ENCODE results near the gene LRRC28.
A peak's percentile ranks its signal among the peaks of the same experiment; 100 is the strongest.

LRRC28 gene

GRCh38 chr15:99257107-99257750, 5.9 kb downstream of the LRRC28 start:
- no peak for DNase-seq (ENCODE audit: low read depth)
- H3K4me3 ChIP-seq (ENCODE audit: low read length), result no peak overlapping the region
- TF ChIP-seq CTCF (IDR thresholded peaks at IDR 0.05; ENCODE audit: insufficient read depth, low read depth, low read length, missing control alignments), result no peak

- TF ChIP-seq CTCF (IDR thresholded peaks at IDR 0.05; ENCODE audit: insufficient read depth, low read depth, low read length, missing control alignments), result no peak
- peak; percentile 86 for DNase-seq (ENCODE audit: low read depth)
Measured at GRCh38 chr15:99264125-99264524, 12.8 kb downstream of the LRRC28 start.

GRCh38 chr15:99265541-99266070, 14.3 kb downstream of the LRRC28 start:
- no peak for DNase-seq (ENCODE audit: low read depth)
- no peak overlapping the region for H3K4me3 ChIP-seq (ENCODE audit: low read length)
- no peak for TF ChIP-seq CTCF (IDR thresholded peaks at IDR 0.05; ENCODE audit: insufficient read depth, low read depth, low read length, missing control alignments)

More at GRCh38 chr15:99264125-99264524, 12.8 kb downstream of the LRRC28 start:
- no peak overlapping the region for H3K4me3 ChIP-seq (ENCODE audit: low read length)

GRCh38 chr15:99267957-99268356, 16.7 kb downstream of the LRRC28 start:
- TF ChIP-seq CTCF (IDR thresholded peaks at IDR 0.05; ENCODE audit: insufficient read depth, low read depth, low read length, missing control alignments), result no peak
- H3K4me3 ChIP-seq (ENCODE audit: low read length), result no peak overlapping the region
- no peak for DNase-seq (ENCODE audit: low read depth)

- no peak for DNase-seq (ENCODE audit: low read depth)
- no peak for TF ChIP-seq CTCF (IDR thresholded peaks at IDR 0.05; ENCODE audit: insufficient read depth, low read depth, low read length, missing control alignments)
- no peak overlapping the region for H3K4me3 ChIP-seq (ENCODE audit: low read length)
Measured at GRCh38 chr15:99268431-99268830, 17.1 kb downstream of the LRRC28 start.

GRCh38 chr15:99273801-99274200, 22.5 kb downstream of the LRRC28 start:
- DNase-seq (ENCODE audit: low read depth), result no peak
- no peak for TF ChIP-seq CTCF (IDR thresholded peaks at IDR 0.05; ENCODE audit: insufficient read depth, low read depth, low read length, missing control alignments)
- no peak overlapping the region for H3K4me3 ChIP-seq (ENCODE audit: low read length)

GRCh38 chr15:99275061-99275460, 23.8 kb downstream of the LRRC28 start:
- no peak overlapping the region for H3K4me3 ChIP-seq (ENCODE audit: low read length)
- TF ChIP-seq CTCF (IDR thresholded peaks at IDR 0.05; ENCODE audit: insufficient read depth, low read depth, low read length, missing control alignments), result no peak
- no peak for DNase-seq (ENCODE audit: low read depth)

Measured in epithelial cell of esophagus (primary cell).